Measurements from ENCODE around the gene PYDC2.

DNA sequence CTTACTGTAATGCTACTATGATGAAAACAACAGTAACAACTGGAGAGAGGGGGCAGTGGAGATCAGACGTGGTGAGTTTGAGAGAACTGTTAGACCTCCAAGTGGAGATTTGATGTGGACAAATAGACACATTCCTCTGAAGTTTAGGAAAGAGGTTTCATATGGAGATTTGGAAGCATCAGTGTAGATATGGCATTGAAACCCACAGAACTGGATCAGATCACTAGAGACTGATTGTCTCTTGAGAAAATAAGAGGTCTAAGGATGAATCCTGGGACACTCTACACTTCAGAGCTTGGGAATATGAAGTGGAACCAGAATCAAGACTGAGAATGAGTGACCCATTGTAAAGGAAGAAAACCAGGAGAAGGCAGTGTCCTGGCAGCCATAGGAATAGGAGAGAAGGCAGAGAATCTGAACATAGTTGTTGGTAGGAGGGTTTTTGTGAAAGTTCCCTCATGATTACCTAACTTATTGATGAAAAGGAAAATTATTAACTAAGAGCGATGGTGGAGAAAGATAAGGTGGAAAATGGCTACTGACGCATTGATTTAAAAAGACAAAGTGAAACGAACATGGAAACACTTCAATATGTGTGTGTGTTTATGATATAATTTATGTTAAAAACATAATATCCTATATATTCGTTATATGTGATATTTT is 29.7 kb upstream of the PYDC2 start:
- TF ChIP-seq EZH2 (IDR thresholded peaks at IDR 0.05; ENCODE audit: borderline replicate concordance, low read length), result no peak
- TF ChIP-seq, protein P1, sequence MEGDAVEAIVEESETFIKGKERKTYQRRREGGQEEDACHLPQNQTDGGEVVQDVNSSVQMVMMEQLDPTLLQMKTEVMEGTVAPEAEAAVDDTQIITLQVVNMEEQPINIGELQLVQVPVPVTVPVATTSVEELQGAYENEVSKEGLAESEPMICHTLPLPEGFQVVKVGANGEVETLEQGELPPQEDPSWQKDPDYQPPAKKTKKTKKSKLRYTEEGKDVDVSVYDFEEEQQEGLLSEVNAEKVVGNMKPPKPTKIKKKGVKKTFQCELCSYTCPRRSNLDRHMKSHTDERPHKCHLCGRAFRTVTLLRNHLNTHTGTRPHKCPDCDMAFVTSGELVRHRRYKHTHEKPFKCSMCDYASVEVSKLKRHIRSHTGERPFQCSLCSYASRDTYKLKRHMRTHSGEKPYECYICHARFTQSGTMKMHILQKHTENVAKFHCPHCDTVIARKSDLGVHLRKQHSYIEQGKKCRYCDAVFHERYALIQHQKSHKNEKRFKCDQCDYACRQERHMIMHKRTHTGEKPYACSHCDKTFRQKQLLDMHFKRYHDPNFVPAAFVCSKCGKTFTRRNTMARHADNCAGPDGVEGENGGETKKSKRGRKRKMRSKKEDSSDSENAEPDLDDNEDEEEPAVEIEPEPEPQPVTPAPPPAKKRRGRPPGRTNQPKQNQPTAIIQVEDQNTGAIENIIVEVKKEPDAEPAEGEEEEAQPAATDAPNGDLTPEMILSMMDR (conservative IDR thresholded peaks at IDR 0.05 in 1 of 2, IDR thresholded peaks at IDR 0.05 in 1 of 2; ENCODE audit: extremely low read depth in 1 of 2, insufficient read depth in 1 of 2, low read depth in 1 of 2, low read length in 2 of 2), result no peak

Data from mammary epithelial cell (primary cell).